Upper lobe of left lung (tissue), 4 donors: ENCODE measurements around the gene ABHD1.

Experiments
- CTCF ChIP-seq, 6 experiments: fragments of 450-650 bp in 4 of 6; fragments of 200-600 bp in 2 of 6; sonication (generic) in 2 of 6; IDR thresholded peaks; one replicate each; pipeline ENCODE4 v1.5.1; 2016 to 2019; ENCODE audit warnings: antibody characterized with exemption in 6 of 6
- EP300 ChIP-seq, 4 donors: sonication (generic); formaldehyde crosslinking; IDR thresholded peaks; one replicate each; pipeline ENCODE4 v1.5.1; 2017; ENCODE audit warnings: antibody characterized with exemption in 4 of 4, control low read depth in 2 of 4
- POLR2A ChIP-seq, 4 donors: fragments of 450-650 bp; IDR thresholded peaks; one replicate each; pipeline ENCODE4 v1.5.1; 2016 to 2017; ENCODE audit warnings: antibody characterized with exemption in 4 of 4, mild to moderate bottlenecking in 2 of 4
- POLR2AphosphoS5 ChIP-seq, 2 donors: sonication (generic); formaldehyde crosslinking; IDR thresholded peaks; one replicate each; pipeline ENCODE4 v1.5.1; 2017; ENCODE audit warnings: antibody characterized with exemption in 2 of 2

GRCh38 chr2:27100036-27100435, 23.6 kb upstream of the ABHD1 start:
- TF ChIP-seq CTCF (IDR thresholded peaks at IDR 0.05), result no peak
- no peak for TF ChIP-seq EP300 (IDR thresholded peaks at IDR 0.05)
- TF ChIP-seq POLR2A (IDR thresholded peaks at IDR 0.05), result no peak
- TF ChIP-seq POLR2AphosphoS5 (IDR thresholded peaks at IDR 0.05), result no peak
